ENCODE measurements around the gene PIGH.

DNA sequence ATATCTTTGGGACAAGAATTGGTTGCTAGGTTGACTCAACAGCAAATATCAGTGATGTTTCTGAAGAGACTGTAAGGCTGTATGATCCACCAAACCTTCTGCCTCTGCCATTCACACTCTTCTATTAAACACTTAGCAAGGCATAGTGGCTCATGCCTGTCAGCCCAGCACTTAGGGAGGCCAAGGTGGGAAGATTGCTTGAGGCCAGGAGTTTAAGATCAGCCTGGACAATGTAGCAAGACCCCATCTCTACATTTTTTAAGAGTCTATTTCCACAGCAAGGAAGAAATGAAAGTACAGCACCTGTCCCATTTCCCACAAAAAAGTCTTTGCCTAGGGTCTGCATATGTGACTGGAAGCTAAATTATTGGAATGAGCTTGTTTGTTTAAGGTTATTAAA, 27.5 kb upstream of the PIGH start:
- TF ChIP-seq, protein P1, sequence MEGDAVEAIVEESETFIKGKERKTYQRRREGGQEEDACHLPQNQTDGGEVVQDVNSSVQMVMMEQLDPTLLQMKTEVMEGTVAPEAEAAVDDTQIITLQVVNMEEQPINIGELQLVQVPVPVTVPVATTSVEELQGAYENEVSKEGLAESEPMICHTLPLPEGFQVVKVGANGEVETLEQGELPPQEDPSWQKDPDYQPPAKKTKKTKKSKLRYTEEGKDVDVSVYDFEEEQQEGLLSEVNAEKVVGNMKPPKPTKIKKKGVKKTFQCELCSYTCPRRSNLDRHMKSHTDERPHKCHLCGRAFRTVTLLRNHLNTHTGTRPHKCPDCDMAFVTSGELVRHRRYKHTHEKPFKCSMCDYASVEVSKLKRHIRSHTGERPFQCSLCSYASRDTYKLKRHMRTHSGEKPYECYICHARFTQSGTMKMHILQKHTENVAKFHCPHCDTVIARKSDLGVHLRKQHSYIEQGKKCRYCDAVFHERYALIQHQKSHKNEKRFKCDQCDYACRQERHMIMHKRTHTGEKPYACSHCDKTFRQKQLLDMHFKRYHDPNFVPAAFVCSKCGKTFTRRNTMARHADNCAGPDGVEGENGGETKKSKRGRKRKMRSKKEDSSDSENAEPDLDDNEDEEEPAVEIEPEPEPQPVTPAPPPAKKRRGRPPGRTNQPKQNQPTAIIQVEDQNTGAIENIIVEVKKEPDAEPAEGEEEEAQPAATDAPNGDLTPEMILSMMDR (IDR thresholded peaks at IDR 0.05) = no peak
- TF ChIP-seq POLR2A (IDR thresholded peaks at IDR 0.05) = no peak
